GM18508 (cell line): ENCODE measurements around the gene MTM1.

Experiments
- ATAC-seq: cut with Tn5 transposase; IDR thresholded peaks from one replicate; pipeline ENCODE4 v1.9.1; 2021; ENCODE audit warnings: moderate number of reproducible peaks; ENCODE audit not compliant: insufficient read depth, unreplicated experiment

MTM1 gene

GRCh38 chrX:150649096-150649870, 80.9 kb downstream of the MTM1 start:
- no peak for ATAC-seq

- ATAC-seq = no peak
Measured at GRCh38 chrX:150651906-150652305, 83.5 kb downstream of the MTM1 start.

DNA sequence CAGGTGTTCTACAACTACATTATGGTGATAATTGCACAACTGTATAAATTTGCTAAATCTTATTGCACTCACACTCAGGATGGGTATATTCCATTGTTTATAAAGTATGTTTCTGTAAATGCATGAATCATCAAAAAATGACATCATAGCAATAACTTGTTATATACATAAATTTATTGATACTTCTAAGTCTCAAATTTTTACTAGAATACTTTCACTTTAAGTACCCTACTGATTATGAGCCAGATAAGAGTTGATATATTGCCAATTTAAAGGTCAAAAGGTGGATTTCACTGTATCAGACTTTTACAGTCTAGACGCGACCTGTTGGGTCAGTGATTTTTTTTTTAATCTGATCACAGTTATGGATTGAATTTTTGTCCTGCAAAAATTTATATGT, 87.4 kb downstream of the MTM1 start:
- no peak for ATAC-seq

- no peak for ATAC-seq
Measured at GRCh38 chrX:150663073-150663472, 94.7 kb downstream of the MTM1 start.

GRCh38 chrX:150664290-150664689, 95.9 kb downstream of the MTM1 start:
- no peak for ATAC-seq

- no peak for ATAC-seq
Measured at GRCh38 chrX:150676221-150676620, 107.8 kb downstream of the MTM1 start.

- no peak for ATAC-seq
Measured at GRCh38 chrX:150680974-150681373, 112.6 kb downstream of the MTM1 start.

- ATAC-seq = no peak
Measured at GRCh38 chrX:150683112-150683511, 114.7 kb downstream of the MTM1 start.

GRCh38 chrX:150683536-150684146, 115.2 kb downstream of the MTM1 start:
- no peak for ATAC-seq

DNA sequence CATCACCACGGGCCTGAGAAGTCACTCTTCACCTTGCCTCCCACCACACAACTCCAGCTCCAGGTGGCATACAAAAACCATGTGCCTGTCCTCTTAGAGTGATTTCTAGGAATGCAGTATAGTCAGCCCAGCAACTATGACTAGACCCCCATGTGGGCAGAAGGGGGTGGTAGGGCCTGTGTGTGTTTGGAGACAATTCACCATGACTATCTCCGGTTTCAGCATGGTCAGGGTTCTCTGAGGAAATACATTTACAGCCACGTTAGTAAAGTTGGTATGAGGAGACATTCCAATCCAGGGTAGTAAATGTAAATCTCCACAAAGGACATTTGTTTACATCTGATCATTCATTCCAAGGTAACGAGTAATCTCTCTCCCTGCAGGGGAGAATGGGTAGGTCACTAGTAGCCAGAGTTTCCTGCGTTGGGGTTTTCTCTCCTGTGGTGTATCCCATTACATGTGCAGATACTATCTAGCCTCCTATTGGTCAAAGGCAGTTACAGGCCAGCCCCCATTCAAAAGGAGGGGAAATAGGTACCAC, 120.6 kb downstream of the MTM1 start:
- ATAC-seq = no peak

- ATAC-seq = no peak
Measured at GRCh38 chrX:150690126-150690525, 121.7 kb downstream of the MTM1 start.

DNA sequence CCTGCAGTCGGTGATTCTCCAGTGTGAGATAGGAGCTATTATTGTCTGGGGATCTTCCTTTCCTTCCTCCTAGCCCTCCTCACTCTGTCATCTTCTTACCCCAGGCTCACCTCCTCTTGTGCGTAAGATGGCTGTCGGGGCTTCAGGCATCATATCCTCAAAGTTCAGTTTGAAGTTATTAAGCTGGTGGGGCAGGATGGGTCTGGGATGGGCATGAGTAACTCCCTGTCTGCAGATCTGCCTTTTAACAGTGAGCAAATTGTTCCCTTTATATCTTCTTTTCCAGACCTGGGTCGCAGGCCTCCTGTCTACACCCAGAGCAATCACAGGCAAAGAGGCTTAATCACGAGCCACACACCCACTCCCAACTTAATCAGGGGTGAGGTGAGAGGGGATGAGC, 123.9 kb downstream of the MTM1 start:
- ATAC-seq = no peak

DNA sequence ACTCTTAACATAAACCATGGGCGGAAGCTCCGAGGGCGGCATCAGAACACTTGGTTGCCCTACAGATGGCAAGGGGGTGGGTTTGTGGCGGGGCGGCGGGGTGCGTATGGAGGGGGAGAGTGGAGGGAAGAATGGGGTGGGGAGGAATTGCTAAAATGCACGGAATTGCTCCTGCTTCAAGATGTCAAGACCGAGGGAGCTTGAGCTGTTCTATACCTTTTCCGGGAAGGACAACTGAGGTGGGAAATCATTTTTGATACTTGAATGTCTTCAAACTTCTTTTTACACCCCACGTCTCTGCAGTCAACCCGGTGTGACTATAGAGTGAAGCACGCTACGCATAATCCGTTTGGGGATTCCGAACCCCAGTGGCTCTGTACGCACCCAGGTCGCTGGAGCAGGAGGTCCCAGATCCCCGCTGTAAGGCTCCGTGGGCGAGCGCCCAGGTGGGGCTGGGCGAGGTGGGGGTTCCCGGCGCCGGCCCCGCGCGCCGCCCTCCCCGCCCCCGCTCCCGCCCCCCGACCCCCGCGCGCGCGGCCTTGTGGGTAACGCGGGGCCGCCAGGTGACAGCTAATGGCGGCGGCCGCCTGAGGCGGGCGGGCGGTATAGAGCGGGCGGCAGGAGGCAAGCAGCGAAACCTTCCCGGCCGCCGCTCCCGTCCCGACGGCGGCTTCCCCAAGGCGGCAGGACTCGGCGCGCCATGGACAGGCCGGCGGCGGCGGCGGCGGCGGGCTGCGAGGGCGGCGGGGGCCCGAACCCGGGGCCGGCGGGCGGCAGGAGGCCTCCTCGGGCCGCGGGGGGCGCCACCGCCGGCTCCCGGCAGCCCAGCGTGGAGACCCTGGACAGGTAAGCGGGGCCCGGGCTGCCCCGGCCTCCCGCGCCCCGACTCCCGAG, 124.7 kb downstream of the MTM1 start, which contains the start of gene MTMR1:
Gene MTMR1 (plus strand): TSS at position 566 of the 894 bp plus-strand sequence. CDS start 135 bp downstream, at position 701.
- ATAC-seq = no peak

GRCh38 chrX:150693725-150694574, 125.5 kb downstream of the MTM1 start:
- peak; percentile 34 for ATAC-seq

DNA sequence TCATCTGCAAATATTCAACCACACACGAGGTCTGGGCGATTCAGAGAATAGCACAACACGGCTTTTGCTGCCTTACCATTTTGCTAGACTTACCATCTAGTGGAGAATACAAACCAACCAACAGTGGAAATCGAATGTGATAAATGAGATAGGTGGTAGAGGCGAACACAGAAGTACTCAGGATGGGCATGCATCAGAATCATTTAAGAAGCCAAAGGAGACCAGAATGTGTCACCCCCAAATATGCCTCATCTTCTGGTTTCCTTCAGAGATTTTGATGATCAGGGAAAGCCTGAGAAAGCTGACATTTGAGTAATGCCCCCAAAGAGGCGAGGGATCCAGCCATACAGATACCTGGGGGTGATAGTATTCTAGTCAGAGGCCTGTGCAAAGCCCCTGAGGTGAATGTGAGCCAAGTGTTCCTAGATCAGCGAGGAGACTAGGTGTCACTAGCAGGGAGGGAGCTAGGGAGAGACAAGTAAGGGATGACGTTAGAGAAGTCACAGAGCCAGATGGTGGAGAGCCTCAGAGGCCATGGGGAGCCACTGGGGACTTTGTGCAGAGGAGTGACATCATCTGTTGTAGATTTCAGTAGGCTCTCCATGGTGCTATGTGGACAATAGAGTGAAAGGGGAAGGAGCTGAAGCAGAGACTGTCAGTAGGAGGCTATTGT, 126.5 kb downstream of the MTM1 start:
- ATAC-seq = peak; percentile 43

- ATAC-seq = no peak
Measured at GRCh38 chrX:150696331-150696730, 127.9 kb downstream of the MTM1 start.

- no peak for ATAC-seq
Measured at GRCh38 chrX:150696866-150697265, 128.4 kb downstream of the MTM1 start.

GRCh38 chrX:150697641-150698040, 129.2 kb downstream of the MTM1 start:
- ATAC-seq = no peak

GRCh38 chrX:150698981-150699380, 130.6 kb downstream of the MTM1 start:
- no peak for ATAC-seq
